ENCODE results near the gene DMXL1. TPM values are rescaled to one million over a fixed set of nuclear protein-coding genes. Genes with fewer than 3 reads are reported as not detected.

The DMXL1 gene
- total RNA-seq = 32.4 TPM
- polyA plus RNA-seq (ENCODE audit: insufficient read depth in 1 of 8, insufficient read length in 8 of 8, low replicate concordance in 1 of 8) = 10 to 100 TPM; 16.2 to 27.6 (median 18.9) TPM
- long read RNA-seq, donor 1 = 0 reads
- long read RNA-seq, donor 2 = 0 reads
- long read RNA-seq, donor 3 = 0 reads
- long read RNA-seq, donor 4 = 0 reads
- long read RNA-seq, donor 5, partial matches to known transcripts = 0 of 1 reads
- long read RNA-seq, donor 5, other reads (novel, unspliced or antisense) = 0 of 1 reads
- long read RNA-seq, donor 6, partial matches to known transcripts = 5 of 5 reads
- long read RNA-seq, donor 6, other reads (novel, unspliced or antisense) = 0 of 5 reads
- long read RNA-seq, donor 7 = 0 reads
- long read RNA-seq, donor 8, partial matches to known transcripts = 0 of 2 reads
- long read RNA-seq, donor 8, other reads (novel, unspliced or antisense) = 0 of 2 reads
- long read RNA-seq, donor 9 = 0 reads
- long read RNA-seq, donor 10 = 0 reads
- long read RNA-seq, donor 11 = 0 reads

GRCh38 chr5:119070828-119071560 is at the start of gene DMXL1:
Gene DMXL1 (plus strand): TSS chr5:119071087. CDS start chr5:119071570, 483 bp downstream.
- WGBS (ENCODE audit: insufficient coverage) = under 1% methylated on average over 68 of the region's 68 CpGs
- H3K27ac ChIP-seq (ENCODE audit: low read length) = peak within 1 kb of the TSS; percentile 99
- DNase-seq = peak; percentile 100
- H3K27me3 ChIP-seq (ENCODE audit: control insufficient read depth, insufficient read depth, low read length) = no peaks in the 10 kb centered on the region
- no peaks in the 10 kb centered on the region for H3K9me3 ChIP-seq (replicated peaks; ENCODE audit: control insufficient read depth, low read depth, low read length)
- H3K4me3 ChIP-seq (ENCODE audit: low read length) = peak within 1 kb of the TSS; percentile 88
- no peaks in the 10 kb centered on the region for H3K36me3 ChIP-seq (ENCODE audit: control insufficient read depth, insufficient read depth, low read length)
- peaks cover 5% of the 10 kb centered on the region for H3K4me1 ChIP-seq (ENCODE audit: control insufficient read depth, insufficient read depth, low read length)

- Histone ChIP-seq H3K27ac (ENCODE audit: low read length) (no peak overlapping the region), H3K4me1 (ENCODE audit: control insufficient read depth, insufficient read depth, low read length) (no peaks in the 10 kb centered on the region), H3K9me3 (replicated peaks; ENCODE audit: control insufficient read depth, low read depth, low read length) (no peaks in the 10 kb centered on the region), H3K4me3 (ENCODE audit: low read length) (no peak overlapping the region), H3K27me3 (ENCODE audit: control insufficient read depth, insufficient read depth, low read length) (no peaks in the 10 kb centered on the region), H3K36me3 (ENCODE audit: control insufficient read depth, insufficient read depth, low read length) (no peaks in the 10 kb centered on the region)
- DNase-seq = no peak
- WGBS (ENCODE audit: insufficient coverage) = 70% methylated on average over 2 of the region's 3 CpGs
These were observed 49.6 kb upstream of the DMXL1 start for GRCh38 chr5:119021149-119021732.

GRCh38 chr5:119022017-119022745 is 48.7 kb upstream of the DMXL1 start:
- H3K27ac ChIP-seq (ENCODE audit: low read length) = no peak overlapping the region
- WGBS (ENCODE audit: insufficient coverage) = 79% methylated on average over 2 of the region's 5 CpGs
- H3K27me3 ChIP-seq (ENCODE audit: control insufficient read depth, insufficient read depth, low read length) = no peaks in the 10 kb centered on the region
- no peaks in the 10 kb centered on the region for H3K9me3 ChIP-seq (replicated peaks; ENCODE audit: control insufficient read depth, low read depth, low read length)
- H3K4me1 ChIP-seq (ENCODE audit: control insufficient read depth, insufficient read depth, low read length) = no peaks in the 10 kb centered on the region
- H3K4me3 ChIP-seq (ENCODE audit: low read length) = no peak overlapping the region
- DNase-seq = peak; percentile 46
- H3K36me3 ChIP-seq (ENCODE audit: control insufficient read depth, insufficient read depth, low read length) = no peaks in the 10 kb centered on the region

GRCh38 chr5:119022773-119023172 is 48.1 kb upstream of the DMXL1 start:
- WGBS (ENCODE audit: insufficient coverage) = no CpG with 5 or more reads among the region's 1 CpG
- H3K4me3 ChIP-seq (ENCODE audit: low read length) = no peak overlapping the region
- H3K36me3 ChIP-seq (ENCODE audit: control insufficient read depth, insufficient read depth, low read length) = no peaks in the 10 kb centered on the region
- no peaks in the 10 kb centered on the region for H3K4me1 ChIP-seq (ENCODE audit: control insufficient read depth, insufficient read depth, low read length)
- no peaks in the 10 kb centered on the region for H3K27me3 ChIP-seq (ENCODE audit: control insufficient read depth, insufficient read depth, low read length)
- no peak overlapping the region for H3K27ac ChIP-seq (ENCODE audit: low read length)
- DNase-seq = no peak
- H3K9me3 ChIP-seq (replicated peaks; ENCODE audit: control insufficient read depth, low read depth, low read length) = no peaks in the 10 kb centered on the region

GRCh38 chr5:119028575-119028974 is 42.3 kb upstream of the DMXL1 start:
- DNase-seq = no peak
- H3K36me3 ChIP-seq (ENCODE audit: control insufficient read depth, insufficient read depth, low read length) = no peaks in the 10 kb centered on the region
- 34% methylated on average over 2 of the region's 5 CpGs for WGBS (ENCODE audit: insufficient coverage)
- no peaks in the 10 kb centered on the region for H3K4me1 ChIP-seq (ENCODE audit: control insufficient read depth, insufficient read depth, low read length)
- H3K4me3 ChIP-seq (ENCODE audit: low read length) = no peak overlapping the region
- H3K9me3 ChIP-seq (replicated peaks; ENCODE audit: control insufficient read depth, low read depth, low read length) = no peaks in the 10 kb centered on the region
- no peaks in the 10 kb centered on the region for H3K27me3 ChIP-seq (ENCODE audit: control insufficient read depth, insufficient read depth, low read length)
- no peak overlapping the region for H3K27ac ChIP-seq (ENCODE audit: low read length)

GRCh38 chr5:119031011-119031886 is 39.6 kb upstream of the DMXL1 start:
- no peaks in the 10 kb centered on the region for H3K4me1 ChIP-seq (ENCODE audit: control insufficient read depth, insufficient read depth, low read length)
- no peaks in the 10 kb centered on the region for H3K9me3 ChIP-seq (replicated peaks; ENCODE audit: control insufficient read depth, low read depth, low read length)
- no peaks in the 10 kb centered on the region for H3K27me3 ChIP-seq (ENCODE audit: control insufficient read depth, insufficient read depth, low read length)
- DNase-seq = no peak
- WGBS (ENCODE audit: insufficient coverage) = no CpG with 5 or more reads among the region's 5 CpGs
- H3K4me3 ChIP-seq (ENCODE audit: low read length) = no peak overlapping the region
- H3K27ac ChIP-seq (ENCODE audit: low read length) = no peak overlapping the region
- no peaks in the 10 kb centered on the region for H3K36me3 ChIP-seq (ENCODE audit: control insufficient read depth, insufficient read depth, low read length)

- no peak for DNase-seq
- Histone ChIP-seq H3K27ac (ENCODE audit: low read length) (no peak overlapping the region), H3K9me3 (replicated peaks; ENCODE audit: control insufficient read depth, low read depth, low read length) (no peaks in the 10 kb centered on the region), H3K27me3 (ENCODE audit: control insufficient read depth, insufficient read depth, low read length) (no peaks in the 10 kb centered on the region), H3K4me3 (ENCODE audit: low read length) (no peak overlapping the region), H3K4me1 (ENCODE audit: control insufficient read depth, insufficient read depth, low read length) (no peaks in the 10 kb centered on the region), H3K36me3 (ENCODE audit: control insufficient read depth, insufficient read depth, low read length) (no peaks in the 10 kb centered on the region)
- 84% methylated on average over 4 of the region's 4 CpGs for WGBS (ENCODE audit: insufficient coverage)
These were observed 39.0 kb upstream of the DMXL1 start for GRCh38 chr5:119031905-119032304.

- WGBS (ENCODE audit: insufficient coverage) = no CpG with 5 or more reads among the region's 3 CpGs
- Histone ChIP-seq H3K4me1 (ENCODE audit: control insufficient read depth, insufficient read depth, low read length) (no peaks in the 10 kb centered on the region), H3K27me3 (ENCODE audit: control insufficient read depth, insufficient read depth, low read length) (no peaks in the 10 kb centered on the region), H3K27ac (ENCODE audit: low read length) (peak overlapping the region; percentile 20), H3K4me3 (ENCODE audit: low read length) (no peak overlapping the region), H3K36me3 (ENCODE audit: control insufficient read depth, insufficient read depth, low read length) (no peaks in the 10 kb centered on the region), H3K9me3 (replicated peaks; ENCODE audit: control insufficient read depth, low read depth, low read length) (no peaks in the 10 kb centered on the region)
- peak; percentile 39 for DNase-seq
These were observed 38.2 kb upstream of the DMXL1 start for GRCh38 chr5:119032656-119033055.

GRCh38 chr5:119033135-119033534 is 37.8 kb upstream of the DMXL1 start:
- WGBS (ENCODE audit: insufficient coverage) = no CpG with 5 or more reads among the region's 3 CpGs

More at GRCh38 chr5:119033135-119033534, 37.8 kb upstream of the DMXL1 start:
- Histone ChIP-seq H3K4me3 (ENCODE audit: low read length) (no peak overlapping the region), H3K27me3 (ENCODE audit: control insufficient read depth, insufficient read depth, low read length) (no peaks in the 10 kb centered on the region), H3K27ac (ENCODE audit: low read length) (peak overlapping the region; percentile 20), H3K9me3 (replicated peaks; ENCODE audit: control insufficient read depth, low read depth, low read length) (no peaks in the 10 kb centered on the region), H3K4me1 (ENCODE audit: control insufficient read depth, insufficient read depth, low read length) (no peaks in the 10 kb centered on the region), H3K36me3 (ENCODE audit: control insufficient read depth, insufficient read depth, low read length) (no peaks in the 10 kb centered on the region)
- DNase-seq = no peak

All from muscle of leg (tissue), 16 donors.